Gastrocnemius medialis (tissue), 4 donors: Measurements from ENCODE around the gene STUB1.

Experiments
- CTCF ChIP-seq, 5 experiments: fragments of 450-650 bp in 3 of 5; fragments of 200-600 bp in 2 of 5; sonication (generic) in 2 of 5; IDR thresholded peaks in 4 of 5; conservative IDR thresholded peaks in 1 of 5; 1 replicate in 4 of 5; 2 replicates in 1 of 5; pipeline ENCODE4 v1.5.1; 2016 to 2019; ENCODE audit warnings: antibody characterized with exemption in 5 of 5, mild to moderate bottlenecking in 3 of 5, moderate library complexity in 3 of 5
- POLR2A ChIP-seq, 2 donors: fragments of 450-650 bp; IDR thresholded peaks; one replicate each; pipeline ENCODE4 v1.6.1; 2017; ENCODE audit warnings: antibody characterized with exemption in 2 of 2, mild to moderate bottlenecking in 2 of 2, moderate library complexity in 2 of 2

GRCh38 chr16:659618-660017, 20.6 kb upstream of the STUB1 start:
- TF ChIP-seq CTCF (IDR thresholded peaks at IDR 0.05 in 4 of 5, conservative IDR thresholded peaks at IDR 0.05 in 1 of 5) (no peak), POLR2A (IDR thresholded peaks at IDR 0.05) (no peak)
